Measurements from ENCODE around the gene LRRFIP2.

GRCh38 chr3:37214076-37214475 is 39.7 kb upstream of the LRRFIP2 start:
- no peak for TF ChIP-seq CTCF (conservative IDR thresholded peaks at IDR 0.05; ENCODE audit: low read depth, low read length)
- TF ChIP-seq EZH2 (IDR thresholded peaks at IDR 0.05; ENCODE audit: borderline replicate concordance, low read depth, low read length, poor library complexity, severe bottlenecking), result no peak
